Activated T-cell treated with anti-CD3 and anti-CD28 coated beads for 48 hours (primary cell): Measurements from ENCODE around the gene TBRG4.
"Not testable (repeated sequence)": the region's sequence is repeated elsewhere in the genome, so short reads cannot be mapped to it uniquely, and the experiment has no call there.

Source experiments
- DNase-seq: peaks from one replicate; pipeline ENCODE4 v3.0.0-alpha.2; 2020; ENCODE audit warnings: low read depth

Gene TBRG4

GRCh38 chr7:45111298-45112223 is at the start of gene TBRG4:
TSS of gene TBRG4 (minus strand) at chr7:45111697. CDS start at chr7:45109237, 2,460 bp downstream.
- DNase-seq: peak; percentile 95

- no peak for DNase-seq
These were observed 49.6 kb upstream of the TBRG4 start for GRCh38 chr7:45161138-45161537.

- DNase-seq: no peak
These were observed 49.0 kb upstream of the TBRG4 start for GRCh38 chr7:45160417-45160881.

- no peak for DNase-seq
These were observed 47.8 kb upstream of the TBRG4 start for GRCh38 chr7:45159296-45159695.

- no peak for DNase-seq
These were observed 47.0 kb upstream of the TBRG4 start for GRCh38 chr7:45158471-45158870.

GRCh38 chr7:45157653-45158401 is 46.3 kb upstream of the TBRG4 start, which contains the start of gene RAMP3:
TSS of gene RAMP3 (plus strand) at chr7:45157791. CDS start at chr7:45157829, 38 bp downstream.
- DNase-seq: no peak

GRCh38 chr7:45157286-45157652 is 45.8 kb upstream of the TBRG4 start:
- DNase-seq: no peak

GRCh38 chr7:45156516-45157272 is 45.2 kb upstream of the TBRG4 start:
- DNase-seq: no peak

GRCh38 chr7:45155941-45156340 is 44.4 kb upstream of the TBRG4 start:
- DNase-seq: no peak

GRCh38 chr7:45155357-45155900 is 43.9 kb upstream of the TBRG4 start:
- DNase-seq: no peak

- not testable (repeated sequence) for DNase-seq
These were observed 42.4 kb upstream of the TBRG4 start for GRCh38 chr7:45153861-45154260.

- DNase-seq: no peak
These were observed 41.7 kb upstream of the TBRG4 start for GRCh38 chr7:45153233-45153632.

GRCh38 chr7:45151967-45152366 is 40.5 kb upstream of the TBRG4 start:
- DNase-seq: no peak

GRCh38 chr7:45151131-45151684 is 39.7 kb upstream of the TBRG4 start:
- no peak for DNase-seq

- no peak for DNase-seq
These were observed 38.7 kb upstream of the TBRG4 start for GRCh38 chr7:45150199-45150598.

- no peak for DNase-seq
These were observed 38.1 kb upstream of the TBRG4 start for GRCh38 chr7:45149606-45150005.

GRCh38 chr7:45148653-45148973 is 37.1 kb upstream of the TBRG4 start:
- no peak for DNase-seq

- DNase-seq: no peak
These were observed 36.6 kb upstream of the TBRG4 start for GRCh38 chr7:45147858-45148652.

- DNase-seq: no peak
These were observed 35.3 kb upstream of the TBRG4 start for GRCh38 chr7:45146531-45147379.

GRCh38 chr7:45145881-45146280 is 34.4 kb upstream of the TBRG4 start:
- DNase-seq: no peak
